Neural cell (in vitro differentiated cells): ENCODE results near the gene LBR.

ENCODE experiments used
- CTCF ChIP-seq: fragments of 450-650 bp; IDR thresholded peaks from 2 replicates; pipeline ENCODE4 v1.5.1; 2014; ENCODE audit warnings: antibody characterized with exemption, mild to moderate bottlenecking, moderate library complexity; ENCODE audit not compliant: poor library complexity, severe bottlenecking
- EP300 ChIP-seq: fragments of 450-650 bp; conservative IDR thresholded peaks from 2 replicates; pipeline ENCODE4 v1.6.1; 2014; ENCODE audit warnings: antibody characterized with exemption, mild to moderate bottlenecking, moderate library complexity; ENCODE audit not compliant: poor library complexity, severe bottlenecking
- EZH2 ChIP-seq: fragments of 200-600, 300-800 bp; shearing (Covaris generic), sonication (generic); IDR thresholded peaks from 2 replicates; pipeline ENCODE4 v1.6.1; 2014; ENCODE audit warnings: antibody characterized with exemption, low read length, borderline replicate concordance, mild to moderate bottlenecking; ENCODE audit not compliant: insufficient read depth, poor library complexity, severe bottlenecking
- POLR2AphosphoS5 ChIP-seq: IDR thresholded peaks from 2 replicates; pipeline ENCODE4 v1.6.1; 2012
- RAD21 ChIP-seq: fragments of 450-650 bp; conservative IDR thresholded peaks from 2 replicates; pipeline ENCODE4 v1.6.1; 2014; ENCODE audit warnings: antibody characterized with exemption, mild to moderate bottlenecking, moderate library complexity
- REST ChIP-seq: IDR thresholded peaks from 2 replicates; pipeline ENCODE4 v1.6.1; 2012; ENCODE audit warnings: borderline replicate concordance
- TAF1 ChIP-seq: IDR thresholded peaks from 2 replicates; pipeline ENCODE4 v1.6.1; 2012; ENCODE audit warnings: low read depth

GRCh38 chr1:225380691-225381090, 47.1 kb downstream of the LBR start:
- TF ChIP-seq CTCF (no peak), TAF1 (no peak), EP300 (no peak), POLR2AphosphoS5 (no peak), REST (no peak), RAD21 (no peak), EZH2 (no peak)
